Astrocyte (in vitro differentiated cells and primary cell): Measurements from ENCODE around the gene S100B. TPM values are rescaled to one million over a fixed set of nuclear protein-coding genes. Genes with fewer than 3 reads are reported as not detected.

Experiments
- DNase-seq: peaks from one replicate; pipeline ENCODE4 v3.0.0-alpha.2; 2010; ENCODE audit warnings: low read depth
- FAIRE-seq: peaks from 2 replicates; lab custom pipeline; 2011; peaks lifted over from hg19 to GRCh38; lab: Jason Lieb, UNC
- H2AFZ ChIP-seq: 2 replicates; pipeline ENCODE4 v1.6.0; 2012; ENCODE audit warnings: low read depth, low read length, inconsistent platforms
- H3K27ac ChIP-seq: 2 replicates; pipeline ENCODE4 v1.5.1; 2011; ENCODE audit warnings: low read depth, low read length, inconsistent platforms
- H3K27me3 ChIP-seq: 2 replicates; pipeline ENCODE4 v1.6.0; 2011; ENCODE audit warnings: low read length, inconsistent platforms; ENCODE audit not compliant: insufficient read depth
- H3K36me3 ChIP-seq: 2 replicates; pipeline ENCODE4 v1.5.1; 2011; ENCODE audit warnings: low read length, inconsistent platforms; ENCODE audit not compliant: insufficient read depth
- H3K4me1 ChIP-seq: 2 replicates; pipeline ENCODE4 v1.5.1; 2011; ENCODE audit warnings: low read length, inconsistent platforms; ENCODE audit not compliant: insufficient read depth
- H3K4me2 ChIP-seq: 2 replicates; pipeline ENCODE4 v1.6.0; 2012; ENCODE audit warnings: low read length, inconsistent platforms
- H3K4me3 ChIP-seq: 2 replicates; pipeline ENCODE4 v1.5.1; 2011; ENCODE audit warnings: low read depth, mild to moderate bottlenecking, low read length, inconsistent platforms; ENCODE audit not compliant: insufficient read depth
- H3K79me2 ChIP-seq: 2 replicates; pipeline ENCODE4 v1.6.0; 2012; ENCODE audit warnings: mild to moderate bottlenecking, low read length, inconsistent platforms; ENCODE audit not compliant: insufficient read depth
- H3K9ac ChIP-seq: 2 replicates; pipeline ENCODE4 v1.6.0; 2012; ENCODE audit warnings: mild to moderate bottlenecking, low read length, inconsistent platforms
- H3K9me3 ChIP-seq: 2 replicates; pipeline ENCODE4 v1.5.1; 2012; ENCODE audit warnings: low read depth, mild to moderate bottlenecking, low read length, inconsistent platforms; ENCODE audit not compliant: insufficient read depth
- H4K20me1 ChIP-seq: 2 replicates; pipeline ENCODE4 v1.6.0; 2012; ENCODE audit warnings: low read length, inconsistent platforms; ENCODE audit not compliant: insufficient read depth
- H3K27ac Mint-ChIP-seq: one replicate; pipeline ENCODE4 v1.8.0; 2021; ENCODE audit warnings: mild to moderate bottlenecking, mixed read lengths; ENCODE audit not compliant: unreplicated experiment
- H3K27me3 Mint-ChIP-seq: one replicate; pipeline ENCODE4 v1.8.0; 2021; ENCODE audit warnings: low read depth, mixed read lengths; ENCODE audit not compliant: unreplicated experiment
- H3K36me3 Mint-ChIP-seq: one replicate; pipeline ENCODE4 v1.8.0; 2021; ENCODE audit warnings: low read depth, mixed read lengths; ENCODE audit not compliant: unreplicated experiment
- H3K4me1 Mint-ChIP-seq: one replicate; pipeline ENCODE4 v1.8.0; 2021; ENCODE audit warnings: low read depth, mixed read lengths; ENCODE audit not compliant: unreplicated experiment
- H3K4me3 Mint-ChIP-seq: one replicate; pipeline ENCODE4 v1.8.0; 2021; ENCODE audit warnings: mild to moderate bottlenecking, moderate library complexity, mixed read lengths; ENCODE audit not compliant: unreplicated experiment
- H3K9me3 Mint-ChIP-seq: one replicate; pipeline ENCODE4 v1.8.0; 2021; ENCODE audit warnings: mild to moderate bottlenecking, mixed read lengths; ENCODE audit not compliant: unreplicated experiment
- CTCF ChIP-seq: IDR thresholded peaks from 2 replicates; pipeline ENCODE4 v1.5.1; 2011; ENCODE audit warnings: low read depth, mild to moderate bottlenecking, inconsistent platforms, low read length, moderate library complexity; ENCODE audit not compliant: insufficient read depth
- EZH2 ChIP-seq: IDR thresholded peaks from 2 replicates; pipeline ENCODE4 v1.6.1; 2012; ENCODE audit warnings: mild to moderate bottlenecking, low read length, inconsistent platforms; ENCODE audit not compliant: insufficient read depth
- total RNA-seq: library from RNA; stranded (reverse); gene quantifications from 2 replicates; pipeline ENCODE4 v1.2.1, GENCODE V29; 2021

S100B gene
- total RNA-seq, 1 donor from 2014 or later: 2.0 TPM

GRCh38 chr21:46555225-46555617, 49.7 kb downstream of the S100B start:
- Histone ChIP-seq H3K4me2 (no peak overlapping the region), H3K4me1 (no peaks in the 10 kb centered on the region), H3K27ac (no peak overlapping the region), H3K36me3 (peaks cover 22% of the 10 kb centered on the region), H3K9ac (no peak overlapping the region), H4K20me1 (no peaks in the 10 kb centered on the region), H3K4me3 (no peak overlapping the region), H3K9me3 (no peaks in the 10 kb centered on the region), H3K27me3 (no peaks in the 10 kb centered on the region), H3K79me2 (no peaks in the 10 kb centered on the region), H2AFZ (no peak overlapping the region)
- Mint-ChIP-seq H3K27me3 (no peaks in the 10 kb centered on the region), H3K4me1 (no peaks in the 10 kb centered on the region), H3K36me3 (peaks cover 16% of the 10 kb centered on the region), H3K4me3 (no peak overlapping the region), H3K27ac (no peak overlapping the region), H3K9me3 (no peaks in the 10 kb centered on the region)
- FAIRE-seq (no peak), DNase-seq (no peak)
- no peak for TF ChIP-seq EZH2
- TF ChIP-seq CTCF: no peak

GRCh38 chr21:46554431-46555224, 50.3 kb downstream of the S100B start:
- Mint-ChIP-seq H3K36me3 (peaks cover 16% of the 10 kb centered on the region), H3K27ac (no peak overlapping the region)
- H3K36me3 ChIP-seq: peaks cover 18% of the 10 kb centered on the region

More at GRCh38 chr21:46554431-46555224, 50.3 kb downstream of the S100B start:
- H3K4me1 ChIP-seq: no peaks in the 10 kb centered on the region
- no peaks in the 10 kb centered on the region for H3K9me3 ChIP-seq
- H3K9me3 Mint-ChIP-seq: no peaks in the 10 kb centered on the region
- no peaks in the 10 kb centered on the region for H3K79me2 ChIP-seq
- no peak for DNase-seq
- no peak overlapping the region for H3K4me3 Mint-ChIP-seq
- TF ChIP-seq EZH2: no peak
- no peak for TF ChIP-seq CTCF
- H3K27me3 Mint-ChIP-seq: no peaks in the 10 kb centered on the region
- H3K4me3 ChIP-seq: no peak overlapping the region
- FAIRE-seq: no peak
- H3K27ac ChIP-seq: no peak overlapping the region
- no peak overlapping the region for H3K4me2 ChIP-seq
- no peaks in the 10 kb centered on the region for H3K27me3 ChIP-seq
- no peak overlapping the region for H3K9ac ChIP-seq
- H4K20me1 ChIP-seq: no peaks in the 10 kb centered on the region
- no peaks in the 10 kb centered on the region for H3K4me1 Mint-ChIP-seq
- H2AFZ ChIP-seq: no peak overlapping the region
